Fibroblast of skin of back (primary cell): ENCODE measurements around the gene BLTP3A. TPM values are rescaled to one million over a fixed set of nuclear protein-coding genes. Genes with fewer than 3 reads are reported as not detected.
"Not testable (repeated sequence)": the region's sequence is repeated elsewhere in the genome, so short reads cannot be mapped to it uniquely, and the experiment has no call there.

ENCODE experiments used
- DNase-seq: peaks from one replicate; pipeline ENCODE4 v3.0.0-alpha.2; 2013
- polyA plus RNA-seq, 2 experiments: library from polyadenylated mRNA; unstranded; fragments of 120-200 nt; gene quantifications; one replicate each; pipeline ENCODE4 v1.2.1, GENCODE V29; 2013; ENCODE audit not compliant: insufficient read length in 2 of 2

Gene BLTP3A, protein sequence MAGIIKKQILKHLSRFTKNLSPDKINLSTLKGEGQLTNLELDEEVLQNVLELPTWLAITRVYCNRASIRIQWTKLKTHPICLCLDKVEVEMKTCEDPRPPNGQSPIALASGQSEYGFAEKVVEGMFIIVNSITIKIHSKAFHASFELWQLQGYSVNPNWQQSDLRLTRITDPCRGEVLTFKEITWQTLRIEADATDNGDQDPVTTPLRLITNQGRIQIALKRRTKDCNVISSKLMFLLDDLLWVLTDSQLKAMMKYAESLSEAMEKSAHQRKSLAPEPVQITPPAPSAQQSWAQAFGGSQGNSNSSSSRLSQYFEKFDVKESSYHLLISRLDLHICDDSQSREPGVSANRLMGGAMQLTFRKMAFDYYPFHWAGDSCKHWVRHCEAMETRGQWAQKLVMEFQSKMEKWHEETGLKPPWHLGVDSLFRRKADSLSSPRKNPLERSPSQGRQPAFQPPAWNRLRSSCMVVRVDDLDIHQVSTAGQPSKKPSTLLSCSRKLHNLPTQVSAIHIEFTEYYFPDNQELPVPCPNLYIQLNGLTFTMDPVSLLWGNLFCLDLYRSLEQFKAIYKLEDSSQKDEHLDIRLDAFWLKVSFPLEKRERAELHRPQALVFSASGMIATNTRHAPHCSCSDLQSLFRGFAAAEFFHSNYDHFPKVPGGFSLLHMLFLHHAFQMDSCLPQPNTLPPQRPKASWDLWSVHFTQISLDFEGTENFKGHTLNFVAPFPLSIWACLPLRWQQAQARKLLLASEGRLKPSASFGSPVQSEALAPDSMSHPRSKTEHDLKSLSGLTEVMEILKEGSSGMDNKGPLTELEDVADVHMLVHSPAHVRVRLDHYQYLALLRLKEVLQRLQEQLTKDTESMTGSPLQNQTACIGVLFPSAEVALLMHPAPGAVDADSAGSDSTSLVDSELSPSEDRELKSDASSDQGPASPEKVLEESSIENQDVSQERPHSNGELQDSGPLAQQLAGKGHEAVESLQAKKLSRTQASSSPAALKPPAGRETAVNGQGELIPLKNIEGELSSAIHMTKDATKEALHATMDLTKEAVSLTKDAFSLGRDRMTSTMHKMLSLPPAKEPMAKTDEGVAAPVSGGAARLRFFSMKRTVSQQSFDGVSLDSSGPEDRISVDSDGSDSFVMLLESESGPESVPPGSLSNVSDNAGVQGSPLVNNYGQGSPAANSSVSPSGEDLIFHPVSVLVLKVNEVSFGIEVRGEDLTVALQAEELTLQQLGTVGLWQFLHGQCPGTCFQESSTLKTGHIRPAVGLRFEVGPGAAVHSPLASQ (N-terminal part only)
- polyA plus RNA-seq (2013, experiment 1 of 2; ENCODE audit: insufficient read length): 10.5 TPM
- polyA plus RNA-seq (2013, experiment 2 of 2; ENCODE audit: insufficient read length): 7.4 TPM

DNA sequence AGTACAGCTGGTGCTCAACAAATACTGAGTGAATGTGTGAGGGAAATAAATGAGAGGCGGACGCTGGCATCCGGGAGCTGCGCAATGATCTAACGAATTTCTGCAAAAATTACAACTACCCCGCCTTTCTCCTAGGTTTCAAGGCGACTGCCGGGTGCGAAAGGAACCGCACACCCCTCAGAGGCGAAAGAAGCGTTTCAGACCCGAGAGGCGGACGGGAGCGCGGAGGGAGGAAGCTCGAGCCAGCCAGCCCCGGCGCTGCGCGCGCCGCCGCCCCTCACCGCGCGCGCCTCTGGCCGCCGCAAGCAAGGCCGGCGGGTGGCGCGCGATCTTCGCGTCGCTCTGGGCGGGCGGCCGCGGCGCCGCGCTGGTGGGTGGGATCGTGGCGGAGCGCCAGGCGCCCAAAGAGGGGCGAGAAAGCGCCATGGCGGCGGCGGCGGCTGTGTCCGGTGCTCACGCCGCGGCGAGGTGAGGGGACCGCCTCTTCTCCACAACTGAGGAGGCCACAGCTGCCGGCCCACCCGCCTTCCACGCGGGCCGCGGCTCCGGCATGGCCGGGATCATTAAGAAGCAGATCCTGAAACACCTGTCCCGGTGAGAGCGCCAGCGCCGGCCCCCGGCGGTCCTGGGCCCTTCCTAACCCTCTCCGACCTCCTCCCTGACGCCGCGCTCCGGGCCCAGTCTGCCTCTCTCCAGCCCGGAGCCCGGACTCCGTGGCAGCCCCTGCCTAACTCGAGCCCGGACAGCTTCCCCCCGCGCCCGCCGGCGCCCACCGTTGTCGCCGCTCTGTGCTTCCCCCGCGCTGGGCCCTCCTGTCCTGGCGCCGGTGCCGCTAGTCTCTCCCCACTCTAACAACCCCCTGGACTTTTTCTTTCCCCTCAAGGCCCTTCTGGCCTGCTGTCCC lies at the start of gene BLTP3A:
BLTP3A (plus strand) TSS at position 383 of the 904 bp plus-strand sequence; CDS start at position 551, 168 bp downstream.
- peak; percentile 75 for DNase-seq

DNA sequence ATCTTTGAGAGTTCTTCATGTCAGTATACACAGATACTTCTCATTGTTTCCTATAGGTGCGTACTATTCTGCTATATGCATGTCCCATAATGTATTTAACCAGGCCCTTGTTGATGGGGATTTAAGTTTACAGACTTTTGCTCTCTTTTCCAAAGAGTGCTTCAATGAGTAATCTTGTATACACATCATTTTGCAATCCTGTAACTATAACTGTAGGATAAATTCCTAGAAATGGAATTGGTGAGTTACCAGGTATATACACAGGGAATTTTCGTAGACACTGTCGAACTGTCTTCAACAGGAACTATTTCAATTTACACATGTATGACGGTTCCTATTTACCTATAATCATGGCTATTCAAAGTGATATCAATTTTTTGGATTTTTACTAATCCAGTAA lies 49.8 kb upstream of the BLTP3A start:
- no peak for DNase-seq

DNA sequence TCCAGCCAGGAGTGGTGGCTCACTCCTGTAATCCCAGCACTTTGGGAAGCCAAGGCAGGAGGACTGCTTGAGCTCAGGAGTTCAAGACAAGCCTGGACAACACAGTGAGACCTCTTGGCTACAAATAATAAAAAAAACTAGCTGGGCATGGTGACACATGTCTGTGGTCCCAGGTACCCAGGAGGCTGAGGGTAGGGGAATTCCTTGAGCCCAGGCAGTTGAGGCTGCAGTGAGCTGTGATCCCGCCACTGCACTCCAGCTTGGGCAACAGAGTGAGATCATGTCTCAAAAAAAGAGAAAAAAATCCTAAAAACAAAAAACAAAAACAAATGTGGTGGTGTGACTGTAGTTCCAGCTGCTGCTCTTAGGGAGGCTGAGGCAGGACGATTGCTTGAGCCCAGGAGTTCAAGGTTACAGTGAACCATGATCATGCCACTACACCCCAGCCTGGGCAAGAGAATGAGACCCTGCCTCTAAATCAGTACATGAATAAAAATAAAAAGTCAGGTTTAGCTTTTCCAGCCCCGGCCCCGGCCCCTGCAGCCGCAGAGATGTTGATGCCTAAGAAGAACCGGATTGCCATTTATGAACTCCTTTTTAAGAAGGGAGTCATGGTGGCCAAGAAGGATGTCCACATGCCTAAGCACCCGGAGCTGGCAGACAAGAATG lies 48.1 kb upstream of the BLTP3A start:
- DNase-seq: no peak

DNA sequence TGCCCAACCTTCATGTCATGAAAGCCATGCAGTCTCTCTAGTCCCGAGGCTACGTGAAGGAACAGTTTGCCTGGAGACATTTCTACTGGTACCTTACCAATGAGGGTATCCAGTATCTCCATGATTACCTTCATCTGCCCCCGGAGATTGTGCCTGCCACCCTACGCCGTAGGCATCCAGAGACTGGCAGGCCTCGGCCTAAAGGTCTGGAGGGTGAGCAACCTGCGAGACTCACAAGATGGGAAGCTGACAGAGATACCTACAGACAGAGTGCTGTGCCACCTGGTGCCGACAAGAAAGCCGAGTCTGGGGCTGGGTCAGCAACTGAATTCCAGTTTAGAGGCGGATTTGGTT lies 47.6 kb upstream of the BLTP3A start:
- DNase-seq: not testable (repeated sequence)

DNA sequence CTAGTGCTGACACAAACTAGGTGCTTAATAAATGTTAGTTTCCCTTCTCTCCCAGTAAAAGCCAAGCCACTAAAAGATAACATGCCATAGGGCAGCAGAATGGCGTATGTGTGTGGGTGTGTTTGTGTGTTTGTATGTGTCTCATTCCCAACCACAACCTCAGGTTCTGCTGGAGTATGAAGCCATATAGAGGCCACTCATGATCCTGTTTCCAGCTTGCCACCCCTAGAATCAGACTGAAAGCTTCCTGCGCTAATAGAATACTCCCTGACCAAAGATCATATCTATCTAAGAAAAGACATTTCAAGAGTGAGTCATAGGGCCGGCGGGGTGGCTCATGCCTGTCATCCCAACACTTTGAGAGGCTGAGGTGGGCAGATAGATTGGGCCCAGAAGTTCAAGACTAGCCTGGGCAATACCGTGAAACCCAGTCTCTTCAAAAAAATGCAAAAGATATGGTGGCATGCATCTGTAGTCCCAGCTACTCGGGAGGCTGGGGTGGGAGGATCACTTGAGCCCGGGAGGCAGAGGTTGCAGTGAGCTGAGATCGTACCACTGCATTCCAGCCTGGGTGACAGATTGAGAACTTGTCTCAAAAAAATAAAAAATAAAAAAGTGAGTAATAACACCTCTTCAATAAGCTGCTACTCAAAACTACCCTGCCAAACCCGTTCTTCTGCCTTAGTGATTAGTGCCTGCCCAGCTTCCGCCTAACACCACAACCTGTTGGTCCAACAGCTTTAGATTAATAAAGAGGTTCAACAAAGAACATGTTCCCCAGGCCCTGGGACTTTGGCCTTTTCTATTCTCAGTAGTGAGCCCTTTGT lies 46.4 kb upstream of the BLTP3A start:
- DNase-seq: peak; percentile 5

DNA sequence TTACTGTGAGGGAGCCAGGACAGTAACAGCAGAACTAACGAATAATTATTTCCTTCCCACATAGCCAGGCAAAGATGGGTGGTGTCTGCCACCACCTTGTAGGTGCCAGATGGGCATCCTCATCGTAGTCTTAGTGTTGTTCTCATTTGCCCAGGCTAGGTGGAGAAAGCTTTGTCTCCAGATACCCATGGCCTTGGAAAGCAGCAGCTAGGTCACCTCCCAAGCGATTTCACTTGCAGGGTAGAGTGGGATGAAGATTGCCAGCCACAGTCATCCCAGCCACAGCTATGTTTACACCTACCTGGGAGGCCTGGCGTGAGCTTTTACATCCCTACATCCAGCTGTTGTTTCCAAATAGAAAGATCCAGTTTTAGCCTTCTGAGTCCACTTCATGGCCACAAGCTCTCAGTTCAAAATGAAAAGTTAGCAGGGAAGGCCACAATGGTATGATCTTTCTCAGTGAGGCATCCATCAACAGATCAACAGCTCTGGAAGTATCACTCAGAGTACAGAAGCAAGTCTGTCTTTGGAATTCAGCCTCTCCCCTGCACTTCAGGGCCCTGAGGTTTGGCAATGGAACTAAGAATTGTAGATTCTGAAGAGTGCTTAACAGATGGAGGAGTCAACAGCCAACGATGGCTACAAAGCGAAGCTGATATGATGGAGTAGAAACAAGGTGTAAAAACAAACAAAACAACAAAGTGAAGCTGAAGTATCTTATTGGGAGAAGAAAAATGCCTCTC lies 45.6 kb upstream of the BLTP3A start:
- no peak for DNase-seq

DNA sequence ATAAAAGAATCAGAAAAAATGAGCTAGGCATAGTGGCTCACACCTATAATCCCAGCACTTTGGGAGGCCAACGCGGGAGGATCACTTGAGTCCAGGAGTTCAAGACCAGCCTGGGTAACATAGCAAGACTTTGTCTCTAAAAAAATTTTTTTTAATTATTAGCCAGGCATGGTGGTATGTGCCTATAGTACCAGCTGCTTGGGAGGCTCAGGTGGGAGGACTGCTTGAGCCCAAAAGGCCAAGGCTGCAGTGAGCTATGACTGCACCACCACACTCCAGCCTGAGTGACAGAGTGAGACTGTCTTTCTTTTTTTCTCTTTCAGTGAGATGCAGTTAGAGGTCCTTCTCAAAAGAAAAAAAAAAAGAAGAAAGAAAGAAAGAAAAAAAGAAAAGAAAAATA lies 43.1 kb upstream of the BLTP3A start:
- no peak for DNase-seq

DNA sequence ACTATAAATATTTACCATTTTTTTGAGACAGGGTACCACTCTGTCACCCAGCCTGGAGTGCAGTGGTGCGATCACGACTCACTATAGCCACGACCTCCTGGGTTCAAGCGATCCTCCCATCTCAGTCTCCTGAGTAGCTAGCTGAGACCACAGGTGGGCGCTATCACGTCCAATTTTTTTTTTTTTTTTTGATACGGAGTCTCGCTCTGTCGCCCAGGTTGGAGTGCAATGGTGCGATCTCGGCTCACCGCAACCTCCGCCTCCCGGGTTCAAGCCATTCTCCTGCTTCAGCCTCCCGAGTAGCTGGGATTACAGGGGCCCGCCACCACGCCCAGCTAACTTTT lies 35.4 kb upstream of the BLTP3A start:
- peak; percentile 33 for DNase-seq

DNA sequence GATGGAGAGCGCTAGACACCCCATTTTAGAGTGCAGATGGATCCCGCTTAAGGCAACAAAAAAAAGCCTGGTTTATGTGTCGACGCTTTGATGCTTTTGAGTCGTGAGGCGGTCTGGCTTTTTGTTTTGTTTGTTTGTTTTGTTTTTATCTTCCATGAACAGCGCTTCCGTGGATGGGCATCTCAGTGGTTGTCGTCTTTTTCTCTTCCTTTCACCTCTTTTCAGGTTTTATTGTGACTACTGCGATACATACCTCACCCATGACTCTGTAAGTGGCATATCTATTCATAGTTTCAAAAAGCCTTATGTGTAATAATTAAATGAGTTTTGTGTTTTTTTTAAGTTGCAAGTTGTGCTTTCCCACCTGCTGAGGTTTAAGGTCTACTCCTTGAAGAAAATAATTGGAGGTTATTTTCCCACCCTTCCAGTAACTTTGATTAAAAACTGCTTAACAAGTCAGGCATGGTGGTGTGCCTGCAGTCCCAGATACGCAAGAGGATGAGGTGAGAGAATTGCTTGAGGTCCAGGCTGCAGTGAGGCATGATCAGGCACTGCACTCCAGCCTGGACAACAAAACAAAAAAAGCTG lies 34.1 kb upstream of the BLTP3A start:
- DNase-seq: no peak

DNA sequence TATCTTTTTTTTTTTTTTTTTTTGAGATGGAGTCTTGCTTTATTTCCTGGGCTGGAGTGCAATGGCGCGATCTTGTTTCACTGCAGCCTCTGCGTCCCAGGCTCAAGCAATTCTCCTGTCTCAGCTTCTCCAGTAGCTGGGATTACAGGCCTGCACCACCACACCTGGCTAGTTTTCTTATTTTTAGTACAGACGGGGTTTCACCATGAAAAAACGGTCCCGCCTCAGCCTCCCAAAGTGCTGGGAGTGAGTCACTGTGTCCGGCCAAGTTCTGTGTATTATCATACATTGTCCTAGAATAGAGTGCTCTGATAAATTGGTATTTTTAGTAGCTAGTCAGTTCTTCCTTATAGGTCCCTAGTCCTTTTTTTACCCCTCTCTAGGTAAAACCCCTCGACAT lies 31.8 kb upstream of the BLTP3A start:
- no peak for DNase-seq

DNA sequence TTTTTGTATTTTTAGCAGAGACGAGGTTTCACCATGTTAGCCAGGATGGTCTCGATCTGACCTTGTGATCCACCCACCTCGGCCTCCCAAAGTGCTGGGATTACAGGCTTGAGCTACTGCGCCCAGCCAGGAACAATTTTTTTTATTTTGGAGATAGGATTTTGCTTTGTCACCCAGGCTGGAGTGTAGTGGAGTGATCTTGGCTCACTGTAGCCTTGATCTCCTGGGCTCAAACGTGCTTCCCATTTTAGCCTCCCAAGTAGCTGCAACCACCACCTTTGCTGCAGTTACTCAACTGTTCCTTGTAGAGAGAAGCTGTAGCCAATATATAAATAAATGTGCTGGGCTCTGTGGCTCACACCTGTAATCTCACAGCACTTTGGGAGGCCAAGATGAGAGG lies 30.2 kb upstream of the BLTP3A start:
- not testable (repeated sequence) for DNase-seq

DNA sequence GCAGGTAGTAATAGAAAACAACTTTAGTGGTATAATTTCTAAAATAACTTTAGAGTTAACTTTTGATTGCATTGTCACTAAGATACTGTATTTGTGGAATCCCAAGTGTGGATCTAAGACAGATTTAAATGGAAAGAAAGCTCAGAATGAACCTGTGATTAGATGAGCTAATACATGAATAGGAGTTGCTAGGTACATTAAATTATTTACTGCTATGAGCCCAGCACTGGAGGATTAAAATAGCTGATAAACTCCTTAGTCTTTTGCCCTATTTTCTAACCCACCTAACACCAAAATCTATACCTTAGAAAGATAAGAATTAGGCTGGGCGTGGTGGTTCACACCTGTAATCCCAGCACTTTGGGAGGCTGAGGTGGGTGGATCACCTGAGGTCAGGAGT lies 23.7 kb upstream of the BLTP3A start:
- DNase-seq: no peak

DNA sequence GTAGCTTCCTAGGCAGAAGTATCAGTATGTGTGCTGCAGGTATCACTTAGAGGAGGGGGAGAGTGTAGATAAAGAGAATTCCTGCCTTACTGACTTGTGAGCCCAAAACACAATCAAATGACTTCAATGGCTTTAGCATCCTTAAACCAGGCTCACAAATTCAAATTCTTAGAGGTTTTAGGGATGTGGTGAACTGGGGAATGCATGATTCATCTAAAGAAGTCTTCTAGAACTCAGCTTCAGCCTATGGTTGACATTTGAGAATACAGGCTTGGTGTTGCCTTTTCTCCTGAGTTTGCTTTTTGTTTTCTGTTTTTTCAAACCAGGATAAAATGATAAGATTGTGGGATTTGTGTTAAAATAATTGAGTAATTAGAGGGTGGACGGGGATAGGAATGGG lies 20.2 kb upstream of the BLTP3A start:
- DNase-seq: peak; percentile 79

DNA sequence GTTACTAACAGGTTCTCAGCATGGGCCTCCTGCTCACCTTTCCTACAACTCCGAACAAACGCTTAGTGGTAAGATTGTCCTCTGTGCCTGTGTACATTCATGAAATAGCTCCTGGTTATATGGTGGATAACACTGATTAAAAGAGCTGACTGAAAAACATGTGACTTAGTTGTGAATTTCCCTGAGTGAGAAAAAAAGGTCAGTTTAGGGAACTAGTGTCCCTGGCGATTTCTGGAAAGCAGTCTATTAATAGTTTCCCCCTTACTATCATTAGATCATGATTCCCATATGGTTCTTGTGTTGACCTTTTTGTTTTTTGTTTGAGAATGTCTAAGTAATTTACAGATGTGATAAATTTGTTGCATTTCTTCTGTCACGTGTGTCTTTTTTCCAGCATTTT lies 18.9 kb upstream of the BLTP3A start:
- DNase-seq: no peak

DNA sequence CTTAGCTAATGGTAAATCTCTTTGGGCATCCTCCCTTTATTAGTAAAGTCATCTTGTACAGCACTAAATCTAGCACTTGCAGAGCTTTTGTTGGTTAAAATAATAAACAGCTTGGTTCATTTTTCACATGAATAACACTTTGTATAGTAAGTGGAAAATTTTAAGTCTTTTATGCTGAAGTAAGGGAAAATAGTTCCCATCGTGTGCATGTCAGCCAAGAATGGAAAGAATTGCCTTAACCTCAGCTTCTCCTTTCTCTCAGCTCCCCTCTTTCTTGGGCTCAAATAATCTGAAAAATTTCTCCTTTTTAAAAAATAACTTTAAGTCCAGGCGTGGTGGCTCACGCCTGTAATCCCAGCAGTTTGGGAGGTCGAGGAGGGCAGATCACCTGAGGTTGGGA lies 18.0 kb upstream of the BLTP3A start:
- no peak for DNase-seq

DNA sequence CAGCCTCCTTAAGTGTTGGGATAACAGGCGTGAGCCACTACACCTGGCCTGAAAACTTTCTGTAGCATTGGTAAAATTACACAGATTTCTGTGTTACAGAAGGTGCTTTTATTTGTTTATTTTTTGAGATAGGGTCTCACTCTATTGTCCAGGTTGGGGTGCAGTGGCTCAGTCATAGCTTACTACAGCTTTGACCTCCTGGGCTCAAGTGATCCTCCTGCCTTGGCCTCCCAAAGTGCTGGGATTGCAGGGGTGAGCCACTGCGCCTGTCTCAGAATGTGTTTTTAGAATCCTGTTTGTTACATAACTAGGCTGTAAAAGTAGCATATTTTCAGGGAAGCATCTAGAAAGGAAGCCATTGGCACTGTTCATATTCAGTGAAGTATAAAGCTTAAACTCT lies 16.9 kb upstream of the BLTP3A start:
- DNase-seq: no peak

DNA sequence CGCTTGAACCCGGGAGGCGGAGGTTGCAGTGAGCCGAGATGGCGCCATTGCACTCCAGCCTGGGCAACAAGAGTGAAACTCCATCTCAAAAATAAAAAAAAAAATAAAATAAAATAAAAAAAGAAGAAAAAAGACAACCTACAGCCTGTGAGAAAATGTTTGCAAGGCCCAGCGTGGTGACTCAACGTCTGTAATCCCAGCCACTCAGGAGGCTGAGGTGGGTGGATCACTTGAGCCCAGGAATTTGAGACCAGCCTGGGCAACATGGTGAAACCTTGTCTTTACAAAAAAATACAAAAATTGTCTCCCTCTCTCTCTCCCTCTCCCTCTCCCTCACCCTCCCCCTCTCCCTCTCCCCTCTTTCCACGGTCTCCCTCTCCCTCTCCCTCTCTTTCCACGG lies 6.5 kb upstream of the BLTP3A start:
- peak; percentile 23 for DNase-seq

DNA sequence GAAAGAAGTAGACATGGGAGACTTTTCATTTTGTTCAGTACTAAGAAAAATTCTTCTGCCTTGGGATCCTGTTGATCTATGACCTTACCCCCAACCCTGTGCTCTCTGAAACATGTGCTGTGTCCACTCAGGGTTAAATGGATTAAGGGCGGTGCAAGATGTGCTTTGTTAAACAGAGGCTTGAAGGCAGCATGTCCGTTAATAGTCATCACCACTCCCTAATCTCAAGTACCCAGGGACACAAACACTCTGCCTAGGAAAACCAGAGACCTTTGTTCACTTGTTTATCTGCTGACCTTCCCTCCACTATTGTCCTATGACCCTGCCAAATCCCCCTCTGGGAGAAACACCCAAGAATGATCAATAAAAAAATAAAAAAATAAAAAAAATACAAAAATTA lies 4.7 kb upstream of the BLTP3A start:
- DNase-seq: not testable (repeated sequence)

DNA sequence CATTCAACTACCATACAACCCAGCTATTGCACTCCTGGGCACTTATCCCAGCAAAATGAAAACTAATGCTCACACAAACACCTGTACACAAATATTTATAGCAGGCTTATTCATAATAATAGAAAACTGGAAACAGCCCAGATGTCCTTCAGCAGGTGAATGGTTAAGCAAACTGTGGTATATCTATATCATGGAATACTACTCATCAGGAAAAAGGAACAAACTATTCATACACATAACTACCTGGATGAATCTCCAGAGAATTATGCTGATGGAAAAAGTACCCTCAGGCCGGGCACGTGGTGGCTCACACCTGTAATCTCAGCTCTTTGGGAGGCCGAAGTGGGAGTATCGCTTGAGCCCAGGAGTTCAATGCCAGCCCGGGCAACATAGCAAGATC lies 3.8 kb upstream of the BLTP3A start:
- DNase-seq: no peak
